NCI-H1436 treated with DMSO at 0.1 percent for 48 hours (cell line): ENCODE results near the gene SGMS1.

Source experiments
- DNase-seq: peaks from one replicate; lab custom pipeline; 2025; lab: John Stamatoyannopoulos, UW

SGMS1 gene

DNA sequence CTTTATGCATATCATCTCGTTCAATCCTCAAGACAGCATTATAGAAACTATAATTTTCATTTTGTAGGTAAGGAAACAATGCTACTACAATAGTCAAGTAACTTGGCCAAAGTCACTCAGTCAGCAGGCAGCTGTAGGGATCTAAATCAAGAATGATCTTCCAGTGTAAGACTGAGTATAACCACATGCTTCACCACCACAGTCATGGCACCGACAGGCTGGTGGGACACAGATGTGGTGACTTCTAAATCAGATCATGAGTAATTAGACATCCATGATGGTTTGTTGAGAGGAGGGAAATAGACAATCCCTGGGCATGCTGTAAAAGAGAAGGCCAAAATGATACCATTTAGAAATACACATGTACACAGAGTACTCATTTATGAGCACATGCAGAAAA, 288.4 kb downstream of the SGMS1 start:
- no peak for DNase-seq

DNA sequence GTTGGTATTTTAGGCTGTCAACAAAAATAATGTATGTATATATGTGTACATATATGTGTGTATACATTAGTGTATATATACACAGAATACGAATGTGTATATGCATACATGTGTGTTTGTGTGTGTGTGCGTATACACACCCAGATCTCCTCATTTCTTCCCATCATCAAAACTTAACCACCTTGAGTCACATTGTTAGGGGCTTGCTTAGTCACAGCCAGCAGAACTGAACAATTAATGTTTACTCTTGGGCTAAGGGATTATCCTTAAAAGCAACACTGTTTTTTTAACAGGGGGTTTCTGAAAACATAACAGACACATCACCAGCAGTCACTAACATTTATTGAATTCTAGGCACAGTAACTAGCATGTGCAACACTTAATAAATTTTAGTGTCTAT, 289.5 kb downstream of the SGMS1 start:
- no peak for DNase-seq

DNA sequence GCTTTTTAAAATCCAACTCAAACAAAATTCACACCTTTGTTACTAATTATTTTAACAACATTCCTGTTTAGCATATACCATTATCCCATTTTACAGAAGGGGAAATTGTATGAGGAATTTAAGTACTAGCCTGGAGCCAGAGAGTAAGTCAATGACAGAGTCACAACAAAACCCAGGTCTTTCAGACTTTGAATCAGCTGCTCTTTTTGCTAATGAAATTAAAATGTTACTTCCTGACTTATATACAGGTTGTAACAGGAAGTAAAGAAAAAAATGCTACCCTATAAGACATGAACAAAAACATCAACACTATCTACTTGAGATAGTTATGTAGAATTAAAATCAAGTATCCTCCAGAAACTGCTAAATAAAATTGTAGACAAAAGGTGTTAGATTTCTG, 289.9 kb downstream of the SGMS1 start:
- no peak for DNase-seq

DNA sequence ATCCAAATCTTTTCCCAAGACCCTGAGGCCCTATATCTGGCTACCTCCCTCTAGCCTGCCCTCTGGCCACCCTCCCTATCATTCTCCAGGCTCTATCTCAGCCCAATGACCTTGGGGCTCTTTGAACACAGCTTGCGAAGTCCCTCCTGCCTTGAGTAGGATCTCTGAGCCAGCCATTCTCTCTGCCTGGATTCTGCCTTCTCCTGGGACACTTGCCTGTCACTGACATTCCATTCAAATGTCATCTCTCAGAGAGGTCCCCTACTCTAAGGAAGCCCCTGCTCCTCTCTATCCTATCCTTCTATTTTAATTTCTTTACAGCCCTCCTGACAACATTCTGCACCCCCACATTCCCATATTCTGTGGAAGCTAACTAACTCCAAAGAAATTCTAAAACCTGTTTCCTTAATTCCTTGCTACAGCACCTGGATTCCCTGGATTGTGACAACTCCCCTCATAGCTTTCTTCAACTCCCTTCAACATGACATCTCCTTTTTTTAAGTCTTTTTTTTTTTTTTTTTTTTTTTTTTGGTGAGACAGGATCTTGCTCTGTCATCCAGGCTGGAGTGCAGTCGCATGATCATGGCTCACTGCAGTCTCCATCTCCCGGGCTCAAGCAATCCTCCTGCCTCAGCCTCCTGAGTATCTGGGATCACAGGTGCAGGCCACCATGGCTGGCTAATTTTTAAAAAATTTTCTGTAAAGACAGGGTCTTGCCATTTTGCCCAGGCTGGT, 291.5 kb downstream of the SGMS1 start:
- DNase-seq: no peak

DNA sequence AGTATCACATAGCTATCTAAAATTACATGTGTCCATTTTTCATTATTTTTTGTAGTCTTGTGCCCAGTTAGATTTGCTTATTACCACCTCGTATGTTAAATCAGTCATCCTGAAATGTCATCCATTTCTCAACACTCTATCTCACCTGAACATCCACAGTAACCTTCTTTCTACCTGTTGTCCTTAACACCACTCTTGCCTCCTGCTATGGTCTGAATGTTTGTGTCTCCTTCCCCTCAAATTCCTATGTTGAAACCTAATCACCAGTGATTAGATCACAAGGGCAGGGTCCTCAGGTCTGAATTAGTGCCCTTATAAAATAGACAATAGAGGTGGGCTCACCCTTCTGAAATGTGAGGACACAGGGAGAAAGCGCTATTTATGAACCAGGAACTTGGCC, 292.3 kb downstream of the SGMS1 start:
- DNase-seq: no peak

DNA sequence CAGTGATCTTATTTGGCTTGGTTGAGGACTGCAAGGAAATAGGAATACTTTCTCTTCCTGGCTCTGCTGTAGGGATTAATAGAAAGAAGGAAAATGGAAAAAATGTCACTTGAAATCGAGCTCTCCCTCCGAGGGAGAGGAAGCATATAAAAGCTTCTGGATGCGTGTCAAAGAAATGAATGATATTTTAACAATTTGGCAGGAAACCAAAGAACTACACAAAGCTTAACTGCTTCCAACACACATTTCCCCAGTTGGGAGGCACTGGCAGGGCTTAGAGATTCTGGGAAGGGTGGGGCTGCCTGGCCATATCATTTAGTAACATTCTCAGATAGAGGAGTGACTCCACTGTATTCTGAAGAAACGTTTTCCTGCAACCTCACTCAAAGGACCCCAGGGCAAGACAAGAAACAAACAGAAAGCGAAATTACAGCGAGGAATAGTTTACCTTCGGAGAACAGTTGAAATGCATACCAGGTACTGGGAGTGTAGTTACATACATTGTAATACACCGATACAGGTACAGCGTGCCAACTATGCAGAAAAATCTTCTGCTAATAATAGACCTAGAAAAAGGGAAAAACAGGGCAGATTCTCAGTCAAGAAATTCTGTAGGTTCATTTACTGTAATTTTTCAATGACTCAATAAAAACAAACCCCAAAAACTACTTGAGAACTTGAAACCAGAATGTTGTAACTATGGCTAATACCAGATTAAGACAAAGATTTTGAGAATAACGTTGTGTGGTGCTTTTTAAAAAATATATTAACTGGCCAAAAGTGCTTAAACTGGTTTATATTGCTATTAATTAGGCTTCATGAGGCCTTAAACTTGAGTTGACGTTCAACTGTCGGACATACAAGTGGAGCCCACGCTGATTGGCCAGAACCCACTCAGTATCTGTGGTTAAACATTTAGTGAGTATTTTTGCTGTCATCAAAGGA, 296.7 kb downstream of the SGMS1 start:
- no peak for DNase-seq

DNA sequence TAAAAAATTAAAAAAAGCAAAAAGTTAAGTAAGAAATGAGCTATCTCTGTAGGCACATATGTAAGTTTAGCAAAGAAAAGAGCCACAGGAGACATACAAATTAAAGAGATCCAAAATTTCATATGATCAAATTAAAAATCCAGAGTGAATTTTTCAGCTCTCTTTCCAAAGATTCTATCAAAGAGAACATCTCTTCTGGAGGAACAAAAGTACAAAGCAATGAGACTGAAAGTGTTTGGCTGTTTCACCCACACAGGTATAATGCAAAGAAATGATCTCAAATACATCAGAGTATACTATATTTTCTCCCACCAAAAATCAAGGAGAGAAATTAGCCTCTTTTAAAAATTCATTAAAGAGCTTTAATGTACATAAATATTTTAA, 297.6 kb downstream of the SGMS1 start:
- DNase-seq: no peak

DNA sequence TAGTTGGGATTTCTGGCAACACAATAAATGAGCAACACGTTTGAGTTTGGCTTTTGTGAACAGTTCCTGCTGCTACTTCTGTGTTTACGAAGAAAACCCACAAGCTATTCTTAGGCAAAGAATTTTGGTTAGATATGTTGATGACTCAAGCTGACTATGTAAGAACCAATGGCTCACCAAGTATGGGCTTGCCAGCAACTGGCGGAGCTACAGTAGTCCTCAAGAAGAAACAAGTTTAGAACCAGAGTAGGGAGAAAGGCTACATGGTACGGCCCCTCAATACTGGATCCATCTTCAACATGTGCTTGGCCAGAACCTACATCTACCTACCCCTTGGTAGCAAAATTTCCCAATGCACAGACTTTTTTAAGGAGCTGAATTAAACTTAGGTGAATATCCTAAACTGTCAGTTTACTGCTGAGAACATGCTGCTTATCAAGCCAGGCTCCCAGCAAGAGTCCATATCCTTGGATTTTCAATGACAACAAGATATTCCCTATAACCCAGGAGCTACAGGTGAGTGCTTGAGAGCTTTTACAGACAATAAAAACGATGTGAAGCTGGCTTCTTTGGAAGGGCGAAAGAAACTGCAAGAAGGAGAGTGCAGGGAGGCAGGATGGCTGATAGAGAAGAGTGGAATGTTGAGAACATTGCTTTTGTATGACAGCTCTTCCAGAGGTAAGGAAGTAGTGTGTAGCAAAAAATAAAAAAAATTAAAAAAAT, 298.1 kb downstream of the SGMS1 start:
- DNase-seq: no peak

DNA sequence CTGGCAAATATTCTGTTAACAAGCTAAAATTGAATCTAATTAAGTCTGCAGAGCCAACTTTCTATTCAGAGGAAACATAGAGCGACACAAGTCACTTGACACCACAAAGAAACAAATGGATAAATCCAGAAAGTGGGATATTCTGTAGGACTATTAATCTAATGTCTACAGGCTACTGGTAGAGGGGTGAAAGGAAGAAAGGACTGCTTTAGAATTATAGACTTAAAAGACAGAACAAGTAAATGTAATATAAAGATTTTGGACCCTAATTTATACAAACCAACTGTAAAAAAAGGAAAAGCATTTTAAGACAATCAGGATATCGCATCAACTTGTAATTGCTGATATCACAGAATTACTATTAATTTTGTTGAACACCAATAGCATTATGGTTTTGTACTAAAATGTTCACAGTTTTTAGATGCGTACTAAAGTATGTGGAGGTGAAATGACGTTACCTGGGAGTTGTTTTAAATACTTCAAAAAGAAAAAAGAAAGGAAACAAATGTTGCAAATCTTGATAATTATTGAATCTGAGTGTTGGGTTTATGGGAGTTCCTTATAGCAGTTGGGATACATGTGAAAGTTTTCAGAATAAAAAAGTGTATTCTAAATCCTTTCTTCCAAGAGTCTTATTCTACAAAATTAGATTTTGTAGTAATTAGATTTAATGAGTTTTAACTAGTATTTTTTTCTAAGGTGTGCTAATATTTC, 298.9 kb downstream of the SGMS1 start:
- no peak for DNase-seq

DNA sequence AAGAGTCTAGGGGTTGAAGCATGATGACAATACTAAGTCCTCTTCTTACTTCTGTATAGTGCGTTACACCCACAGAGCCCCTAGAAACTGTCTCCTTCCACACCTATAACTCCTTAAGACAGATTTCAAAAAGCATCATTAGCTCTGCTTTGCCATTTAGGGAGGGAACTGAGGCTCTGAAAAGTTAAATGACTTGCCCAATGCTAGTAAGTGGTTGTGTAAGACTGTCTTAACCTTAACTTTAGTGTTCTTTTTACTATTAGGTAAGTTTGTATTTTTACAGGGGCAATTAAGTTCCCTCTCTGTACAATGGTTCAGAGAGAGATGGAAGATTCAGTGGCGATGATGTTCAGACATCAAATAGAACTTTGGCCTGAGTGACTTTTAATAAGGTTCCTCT, 299.7 kb downstream of the SGMS1 start:
- DNase-seq: no peak

DNA sequence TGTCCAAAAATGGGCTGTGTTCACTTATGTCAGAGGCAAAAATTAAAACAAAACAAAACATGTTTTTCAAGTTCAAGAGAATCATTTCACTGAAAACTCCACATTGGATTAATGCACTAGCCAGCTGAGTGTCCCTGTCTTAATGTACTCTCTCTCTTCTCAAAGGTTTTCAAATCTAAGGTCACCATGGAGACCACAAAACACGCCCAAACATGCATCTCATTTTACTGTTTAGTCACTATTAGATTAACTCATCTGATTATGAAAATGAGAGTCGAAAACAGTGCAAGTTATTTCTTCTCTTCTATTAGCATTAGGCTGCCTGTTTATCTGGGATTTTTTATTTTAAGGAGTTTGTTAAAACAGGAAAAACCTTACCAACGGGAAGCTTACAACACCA, 301.7 kb downstream of the SGMS1 start:
- DNase-seq: no peak

DNA sequence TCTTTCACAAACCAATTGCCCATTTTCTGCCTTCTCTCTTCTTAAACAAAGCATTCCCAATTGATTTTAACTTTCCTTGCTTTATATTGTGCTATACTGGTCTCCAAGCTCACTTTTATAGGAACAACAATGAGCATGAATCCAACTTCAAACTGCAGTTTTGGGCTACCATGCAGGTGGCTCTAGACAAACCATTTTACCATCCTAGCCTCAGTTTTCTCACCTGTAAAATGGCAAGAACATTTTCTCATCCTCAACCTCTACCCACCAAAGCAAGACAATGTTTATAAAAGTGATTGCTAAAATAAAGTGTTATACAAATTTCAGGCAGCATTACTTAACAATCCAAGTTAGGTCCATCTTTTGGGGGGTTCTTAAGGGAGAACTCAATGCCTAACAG, 305.6 kb downstream of the SGMS1 start:
- DNase-seq: no peak

DNA sequence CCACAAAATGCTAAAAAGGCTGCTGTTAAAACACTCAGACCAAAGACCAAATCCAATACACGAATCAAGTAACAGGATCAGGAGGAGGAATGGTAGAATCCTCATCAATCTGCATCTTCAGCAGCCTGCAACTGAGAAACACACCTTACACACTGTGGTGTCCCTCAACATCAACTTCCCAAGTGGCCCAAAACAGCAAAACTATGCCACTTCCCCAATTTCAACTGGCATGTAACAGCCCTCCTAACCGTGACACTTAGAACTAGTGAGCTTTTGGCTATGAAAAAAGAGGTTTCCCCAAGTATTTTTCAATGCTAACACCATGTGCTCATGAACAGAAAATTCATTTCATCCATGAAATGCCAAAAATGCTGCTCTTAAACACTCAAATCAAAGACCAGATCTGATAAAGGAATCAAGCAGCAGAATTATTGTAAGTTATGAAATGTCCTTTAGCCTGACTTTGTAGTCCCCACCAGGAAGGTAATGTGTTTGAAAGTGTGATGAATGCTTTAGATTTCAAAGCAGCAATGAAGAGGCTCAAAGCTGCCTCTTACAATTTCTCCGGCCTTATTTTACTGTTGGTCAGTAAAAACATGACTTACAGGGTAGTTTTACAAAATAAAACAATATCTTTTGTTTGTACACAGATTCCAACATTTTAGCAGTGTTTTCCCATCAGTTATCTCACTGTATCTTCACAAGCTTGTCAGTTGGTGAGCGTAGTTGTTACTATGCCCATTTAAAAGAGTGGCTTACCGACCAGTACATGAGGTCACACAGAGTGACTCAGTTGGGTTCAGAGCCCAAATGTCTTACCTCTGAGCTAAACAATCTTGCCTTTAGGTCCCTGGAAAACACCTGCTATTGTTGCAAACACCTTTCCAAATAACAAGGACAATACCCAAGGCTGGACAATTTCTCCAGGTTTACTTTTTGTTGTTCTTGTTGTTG, 306.8 kb downstream of the SGMS1 start:
- DNase-seq: no peak

DNA sequence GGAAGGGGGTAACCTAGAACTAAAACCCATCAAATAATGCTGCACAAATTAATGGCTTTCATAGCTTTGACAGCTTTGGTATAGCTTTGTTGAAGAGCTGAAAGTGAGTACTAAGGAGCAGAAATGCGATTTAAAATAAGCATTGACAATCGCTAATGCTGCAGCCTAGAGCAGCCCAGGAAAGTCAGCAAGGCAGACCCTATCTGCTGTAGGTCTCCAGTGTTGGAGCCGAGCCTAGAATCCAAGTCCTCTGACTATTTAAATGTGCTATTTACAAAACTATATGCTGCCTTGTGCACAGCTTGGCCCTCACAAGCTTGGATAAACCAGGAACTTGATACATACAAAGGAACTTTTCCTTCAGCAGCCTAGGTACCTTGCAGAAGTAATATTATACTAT, 307.6 kb downstream of the SGMS1 start:
- DNase-seq: no peak

DNA sequence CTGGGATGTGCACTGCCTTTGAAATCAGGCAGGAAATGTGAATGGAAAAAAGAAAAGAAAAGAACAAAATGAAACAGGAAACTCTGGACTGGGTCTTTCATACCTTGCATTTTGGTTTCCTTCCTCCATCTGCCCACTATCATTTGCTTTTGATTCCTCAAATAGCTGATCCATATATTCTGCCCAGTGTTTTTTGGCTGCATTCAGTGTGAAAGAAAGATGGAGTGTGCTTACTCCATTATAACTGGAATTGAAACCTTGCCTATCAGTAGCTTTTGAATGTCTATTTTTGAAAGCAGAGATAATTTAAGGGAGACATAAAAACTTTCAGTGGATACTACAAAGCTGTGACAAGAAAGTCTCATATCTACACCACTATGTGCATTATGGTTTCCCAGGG, 308.3 kb downstream of the SGMS1 start:
- no peak for DNase-seq

DNA sequence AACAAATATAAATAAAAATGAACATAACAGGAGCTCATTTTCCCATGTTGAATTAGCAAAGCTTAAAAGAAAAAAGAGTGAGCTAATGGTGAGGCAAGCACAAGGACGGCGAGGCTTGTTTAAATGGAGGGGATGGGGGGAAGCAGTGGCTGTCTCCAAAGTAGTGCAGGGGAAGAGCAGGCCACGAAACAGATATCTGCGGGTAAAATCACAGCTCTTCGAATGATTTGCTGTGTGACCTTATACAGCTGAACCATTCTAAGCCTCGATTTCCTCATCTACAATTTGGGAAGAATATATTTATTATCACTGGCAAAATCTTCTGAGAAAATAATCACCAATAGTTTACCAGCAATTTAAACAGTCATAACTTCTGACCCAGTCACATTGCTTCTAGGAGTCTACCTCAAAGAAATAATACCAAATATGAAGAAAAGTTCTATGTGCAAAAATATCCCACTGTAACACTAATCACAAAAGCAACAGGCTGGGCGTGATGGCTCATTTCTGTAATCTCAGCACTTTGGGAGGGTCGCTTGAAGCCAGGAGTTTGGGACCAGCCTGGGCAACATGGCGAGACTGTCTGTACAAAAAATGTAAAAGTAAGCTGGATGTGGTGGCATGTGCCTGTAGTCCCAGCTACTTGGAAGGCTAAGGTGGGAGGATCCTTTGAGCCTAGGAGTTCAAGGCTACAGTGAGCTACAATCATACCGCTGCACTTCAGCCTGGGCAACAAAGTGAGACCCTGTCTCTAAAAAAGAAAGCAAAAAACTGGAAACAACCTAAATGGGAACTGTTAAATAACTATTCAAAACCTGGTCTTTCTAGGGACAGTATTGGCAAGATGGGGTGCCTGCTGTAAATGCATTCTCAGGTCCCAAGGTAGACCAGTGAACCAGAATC, 309.3 kb downstream of the SGMS1 start:
- no peak for DNase-seq

DNA sequence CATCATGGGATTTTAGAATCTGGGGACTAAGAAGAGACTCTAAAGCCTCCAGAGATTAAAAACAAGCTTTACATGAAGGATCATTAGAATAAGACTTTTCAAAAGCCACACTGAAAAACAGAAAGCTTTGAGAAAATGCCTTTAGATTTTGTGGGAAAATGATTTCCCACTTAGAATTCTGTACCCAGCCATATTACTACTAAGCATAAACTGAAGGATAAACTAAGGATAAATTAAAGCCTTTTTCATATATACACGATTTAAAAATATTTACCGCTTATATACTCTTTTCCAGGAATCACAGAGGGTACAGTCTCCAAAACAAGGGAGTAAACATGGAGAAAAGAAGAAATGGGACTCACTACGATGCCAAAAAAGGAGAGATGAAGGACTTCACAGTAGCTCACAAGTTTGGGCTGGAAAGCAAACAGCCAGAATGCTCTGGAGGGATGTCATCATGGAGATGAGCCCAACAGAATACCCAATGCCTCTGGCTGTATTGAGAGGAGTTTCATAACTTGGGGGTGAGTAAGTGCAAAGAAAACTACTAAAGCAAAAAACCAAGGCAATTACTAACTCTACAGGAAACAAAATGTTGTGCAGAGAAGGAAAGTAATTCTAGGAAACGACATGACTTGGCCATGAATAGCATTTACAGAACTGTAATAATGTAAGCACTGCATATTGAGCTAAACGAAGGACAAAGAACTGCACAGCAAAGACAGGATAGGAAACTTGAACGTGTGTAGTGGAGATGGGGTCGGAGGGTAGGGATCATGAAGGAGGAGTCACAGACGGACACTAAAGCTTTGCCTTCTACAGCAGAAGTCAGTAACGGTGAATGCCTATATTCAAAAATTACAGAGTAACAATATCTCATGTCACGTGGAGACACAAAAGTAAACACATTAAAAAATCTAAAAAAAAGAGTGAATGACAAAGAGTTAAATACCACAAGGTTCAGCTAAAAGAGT, 311.0 kb downstream of the SGMS1 start:
- no peak for DNase-seq

DNA sequence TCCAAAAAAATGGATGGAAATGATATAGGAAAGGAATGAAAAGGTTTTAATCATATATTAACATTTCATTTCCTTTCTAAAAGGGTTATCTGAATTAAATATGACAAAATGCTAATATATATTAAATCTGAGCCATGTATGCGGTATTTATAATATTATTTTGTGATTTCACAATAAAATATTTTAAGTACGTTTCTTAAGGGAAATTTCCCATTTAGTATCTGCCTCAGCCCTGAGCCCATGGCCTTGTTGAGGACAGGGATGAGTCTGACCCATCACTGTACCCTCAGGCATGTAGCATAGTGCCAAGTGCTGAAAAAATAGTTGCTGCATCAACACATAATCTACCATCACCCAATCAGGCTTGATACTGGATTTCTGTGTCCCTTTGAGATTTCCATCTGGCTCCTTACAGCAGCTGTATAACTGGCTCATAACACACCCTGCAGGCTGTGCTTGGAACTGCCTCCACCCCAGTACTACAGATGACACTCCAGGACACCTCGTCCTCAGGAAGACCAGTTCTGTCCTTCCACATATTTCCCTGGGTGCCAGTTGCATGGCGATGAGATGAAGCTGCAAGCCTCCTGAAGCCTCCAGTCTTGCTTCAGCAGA, 313.1 kb downstream of the SGMS1 start:
- DNase-seq: no peak
